ENCODE results near the gene IL36B. TPM values are rescaled to one million over a fixed set of nuclear protein-coding genes. Genes with fewer than 3 reads are reported as not detected.

IL36B gene
- polyA plus RNA-seq, 1 of the 3 experiments (the other 2 are of a cell fraction), result not detected

DNA sequence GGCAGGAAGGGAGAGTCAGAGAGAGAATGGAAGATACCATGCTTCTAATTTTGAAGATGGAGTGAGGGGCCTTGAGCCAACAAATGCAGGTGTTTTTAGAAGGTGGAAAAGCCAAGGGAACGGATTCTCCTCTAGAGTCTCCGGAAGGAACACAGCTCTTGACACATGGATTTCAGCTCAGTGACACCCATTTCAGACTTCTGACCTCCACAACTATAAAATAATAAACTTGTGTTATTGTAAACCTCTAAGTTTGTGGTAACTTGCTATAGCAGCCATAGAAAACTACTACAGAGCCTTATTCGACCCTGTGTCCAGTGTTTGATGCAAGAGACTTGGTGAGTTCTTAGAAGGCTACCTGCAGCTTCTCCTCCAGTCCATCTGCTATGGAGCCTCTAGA, 22.9 kb upstream of the IL36B start:
- TF ChIP-seq YY1 (IDR thresholded peaks at IDR 0.05; ENCODE audit: low read depth), result no peak
- no peak for TF ChIP-seq NFIC (IDR thresholded peaks at IDR 0.05; ENCODE audit: borderline replicate concordance)
- TF ChIP-seq SMC3 (IDR thresholded peaks at IDR 0.05; ENCODE audit: low read depth, low read length), result no peak
- TF ChIP-seq IRF3 (IDR thresholded peaks at IDR 0.05; ENCODE audit: low read depth, low read length), result no peak
- no peaks in the 10 kb centered on the region for H3K36me3 ChIP-seq (replicated peaks in 1 of 2; ENCODE audit: control insufficient read depth in 1 of 2, insufficient read depth in 2 of 2, low read length in 1 of 2)
- no peaks in the 10 kb centered on the region for H3F3A ChIP-seq (replicated peaks; ENCODE audit: insufficient read depth)
- POLR2A ChIA-PET, result no interaction called here
- no peaks in the 10 kb centered on the region for H4K20me1 ChIP-seq (ENCODE audit: insufficient read depth)
- H3K4me3 ChIP-seq (ENCODE audit: low read depth in 2 of 2, low read length in 1 of 2), result no peak overlapping the region
- H3K79me2 ChIP-seq (ENCODE audit: insufficient read depth), result no peaks in the 10 kb centered on the region
- H3K4me2 ChIP-seq, result no peak overlapping the region
- DNase-seq, result no peak
- H2AFZ ChIP-seq (ENCODE audit: low read depth), result no peak overlapping the region
- WGBS (ENCODE audit: low lambda C conversion rate), result 7% methylated on average over 3 of the region's 3 CpGs
- no peaks in the 10 kb centered on the region; the same call in 1 of the 2 replicates for H3K27me3 ChIP-seq (ENCODE audit: insufficient read depth)
- H3K9me2 ChIP-seq, result no peaks in the 10 kb centered on the region
- no peak overlapping the region for H3K27ac ChIP-seq (ENCODE audit: low read depth in 2 of 2, low read length in 1 of 2)
- CTCF ChIA-PET, result interaction anchor here (0.8 to 1.4 kb wide), 3 partner anchors 10 to 63 kb away, joined by 3 to 4 read pairs (median 4); no protein-coding TSS in a partner anchor
- H3K4me1 ChIP-seq (ENCODE audit: control insufficient read depth in 1 of 2, insufficient read depth in 2 of 2, low read depth in 1 of 2, low read length in 1 of 2), result no peaks in the 10 kb centered on the region
- H3K9ac ChIP-seq, result no peak overlapping the region
- no peaks in the 10 kb centered on the region for H3K9me3 ChIP-seq

GRCh38 chr2:113075030-113075429, 22.4 kb upstream of the IL36B start:
- no peaks in the 10 kb centered on the region for H3K36me3 ChIP-seq (replicated peaks in 1 of 2; ENCODE audit: control insufficient read depth in 1 of 2, insufficient read depth in 2 of 2, low read length in 1 of 2)
- DNase-seq, result no peak
- CTCF ChIA-PET, result interaction anchor here (1.1 kb wide), 1 partner anchor 63 kb away, joined by 4 read pairs; no protein-coding TSS in a partner anchor

More at GRCh38 chr2:113075030-113075429, 22.4 kb upstream of the IL36B start:
- Histone ChIP-seq H3F3A (replicated peaks; ENCODE audit: insufficient read depth) (no peaks in the 10 kb centered on the region), H3K9me2 (no peaks in the 10 kb centered on the region), H3K9ac (no peak overlapping the region), H3K9me3 (no peaks in the 10 kb centered on the region), H3K27ac (ENCODE audit: low read depth in 2 of 2, low read length in 1 of 2) (no peak overlapping the region), H2AFZ (ENCODE audit: low read depth) (no peak overlapping the region), H3K79me2 (ENCODE audit: insufficient read depth) (no peaks in the 10 kb centered on the region), H3K27me3 (ENCODE audit: insufficient read depth) (no peaks in the 10 kb centered on the region; the same call in 1 of the 2 replicates), H4K20me1 (ENCODE audit: insufficient read depth) (no peaks in the 10 kb centered on the region), H3K4me2 (no peak overlapping the region), H3K4me3 (ENCODE audit: low read depth in 2 of 2, low read length in 1 of 2) (no peak overlapping the region), H3K4me1 (ENCODE audit: control insufficient read depth in 1 of 2, insufficient read depth in 2 of 2, low read depth in 1 of 2, low read length in 1 of 2) (no peaks in the 10 kb centered on the region)
- POLR2A ChIA-PET, result no interaction called here
- WGBS (ENCODE audit: low lambda C conversion rate), result 4% methylated on average over 4 of the region's 5 CpGs
- TF ChIP-seq RAD21 (IDR thresholded peaks at IDR 0.05; ENCODE audit: low read length), result no peak
- TF ChIP-seq, protein P1, sequence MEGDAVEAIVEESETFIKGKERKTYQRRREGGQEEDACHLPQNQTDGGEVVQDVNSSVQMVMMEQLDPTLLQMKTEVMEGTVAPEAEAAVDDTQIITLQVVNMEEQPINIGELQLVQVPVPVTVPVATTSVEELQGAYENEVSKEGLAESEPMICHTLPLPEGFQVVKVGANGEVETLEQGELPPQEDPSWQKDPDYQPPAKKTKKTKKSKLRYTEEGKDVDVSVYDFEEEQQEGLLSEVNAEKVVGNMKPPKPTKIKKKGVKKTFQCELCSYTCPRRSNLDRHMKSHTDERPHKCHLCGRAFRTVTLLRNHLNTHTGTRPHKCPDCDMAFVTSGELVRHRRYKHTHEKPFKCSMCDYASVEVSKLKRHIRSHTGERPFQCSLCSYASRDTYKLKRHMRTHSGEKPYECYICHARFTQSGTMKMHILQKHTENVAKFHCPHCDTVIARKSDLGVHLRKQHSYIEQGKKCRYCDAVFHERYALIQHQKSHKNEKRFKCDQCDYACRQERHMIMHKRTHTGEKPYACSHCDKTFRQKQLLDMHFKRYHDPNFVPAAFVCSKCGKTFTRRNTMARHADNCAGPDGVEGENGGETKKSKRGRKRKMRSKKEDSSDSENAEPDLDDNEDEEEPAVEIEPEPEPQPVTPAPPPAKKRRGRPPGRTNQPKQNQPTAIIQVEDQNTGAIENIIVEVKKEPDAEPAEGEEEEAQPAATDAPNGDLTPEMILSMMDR (IDR thresholded peaks at IDR 0.05), result no peak
- TF ChIP-seq FOXM1 (IDR thresholded peaks at IDR 0.05; ENCODE audit: low read depth), result no peak
- no peak for TF ChIP-seq YY1 (IDR thresholded peaks at IDR 0.05; ENCODE audit: low read depth)
